GM20431 (cell line): ENCODE measurements around the gene RTL9.

Source experiments
- in situ Hi-C: fragments of 300-500 bp; cut with MseI, MboI; formaldehyde crosslinking; loops from one replicate; pipeline ENCODE4 v1.15.0; 2020; ENCODE audit warnings: low sequenced_read_pairs; ENCODE audit not compliant: unreplicated experiment

The RTL9 gene

GRCh38 chrX:110403441-110404238 lies 45.0 kb downstream of the RTL9 start:
- in situ Hi-C loops, result loop anchor here (10.0 to 25.0 kb wide), 2 partner anchors 249 to 466 kb away; no protein-coding TSS in a partner anchor

GRCh38 chrX:110404376-110404775 lies 45.7 kb downstream of the RTL9 start:
- in situ Hi-C loops, result loop anchor here (10.0 to 25.0 kb wide), 2 partner anchors 250 to 467 kb away; no protein-coding TSS in a partner anchor

GRCh38 chrX:110406250-110406649 lies 47.6 kb downstream of the RTL9 start:
- in situ Hi-C loops, result loop anchor here (10.0 to 25.0 kb wide), 2 partner anchors 251 to 469 kb away; no protein-coding TSS in a partner anchor

- in situ Hi-C loops, result loop anchor here (10.0 to 25.0 kb wide), 2 partner anchors 252 to 470 kb away; no protein-coding TSS in a partner anchor
Measured at GRCh38 chrX:110406822-110407221, 48.2 kb downstream of the RTL9 start.

- in situ Hi-C loops, result loop anchor here (10.0 to 25.0 kb wide), 2 partner anchors 253 to 471 kb away; no protein-coding TSS in a partner anchor
Measured at GRCh38 chrX:110407910-110408545, 49.4 kb downstream of the RTL9 start.
